ENCODE data around the gene TMCO4. TPM values are rescaled to one million over a fixed set of nuclear protein-coding genes. Genes with fewer than 3 reads are reported as not detected.

Gene TMCO4
- total and polyA plus RNA-seq, 2 donors (not counting 3 experiments of a cell fraction or from before 2014, with no cell fraction given) = 7.6 to 10.3 TPM

GRCh38 chr1:19646377-19647319 lies 153.1 kb downstream of the TMCO4 start:
- Histone ChIP-seq H3K27ac (ENCODE audit: insufficient read depth, low read depth, low read length) (no peak overlapping the region), H3K4me2 (ENCODE audit: insufficient read depth, low read length) (no peak overlapping the region), H3K27me3 (ENCODE audit: control insufficient read depth in 2 of 2, insufficient read depth in 2 of 2, low read length in 2 of 2) (peaks cover 0 to 1% of the 10 kb centered on the region in 2 experiments), H3K36me3 (ENCODE audit: control insufficient read depth in 2 of 2, extremely low read depth in 1 of 2, insufficient read depth in 2 of 2, low read length in 2 of 2) (no peaks in the 10 kb centered on the region), H4K20me1 (replicated peaks; ENCODE audit: control insufficient read depth, extremely low read depth, insufficient read depth, low read length) (no peaks in the 10 kb centered on the region), H3K4me1 (ENCODE audit: control insufficient read depth, extremely low read depth, insufficient read depth, low read length) (peaks cover 16% of the 10 kb centered on the region), H3K9me3 (replicated peaks; ENCODE audit: control insufficient read depth, insufficient read depth, low read length) (no peaks in the 10 kb centered on the region), H3K79me2 (ENCODE audit: control insufficient read depth, insufficient read depth, low read length) (peaks cover 6% of the 10 kb centered on the region), H3K4me3 (replicated peaks in 1 of 3; ENCODE audit: insufficient read depth in 1 of 3, low read depth in 1 of 3, low read length in 3 of 3) (no peak overlapping the region), H2AFZ (ENCODE audit: low read depth, low read length) (no peak overlapping the region), H3K9me1 (replicated peaks; ENCODE audit: control insufficient read depth, extremely low read depth, insufficient read depth, low read length) (no peaks in the 10 kb centered on the region), H3K9ac (replicated peaks; ENCODE audit: extremely low read depth, insufficient read depth, low read length) (no peak overlapping the region)
- intact Hi-C loops (cut with micrococcal nuclease) (no loop called here), dilution Hi-C loops (cut with MboI; ENCODE audit: extremely low pct_ligation_motif_present, low sequenced_read_pairs) (loop anchor here (25.0 kb wide), 1 partner anchor 234 kb away; no protein-coding TSS in a partner anchor)
- BruUV-seq (replicated peaks) = no TSS peak
- TF ChIP-seq, protein P1, sequence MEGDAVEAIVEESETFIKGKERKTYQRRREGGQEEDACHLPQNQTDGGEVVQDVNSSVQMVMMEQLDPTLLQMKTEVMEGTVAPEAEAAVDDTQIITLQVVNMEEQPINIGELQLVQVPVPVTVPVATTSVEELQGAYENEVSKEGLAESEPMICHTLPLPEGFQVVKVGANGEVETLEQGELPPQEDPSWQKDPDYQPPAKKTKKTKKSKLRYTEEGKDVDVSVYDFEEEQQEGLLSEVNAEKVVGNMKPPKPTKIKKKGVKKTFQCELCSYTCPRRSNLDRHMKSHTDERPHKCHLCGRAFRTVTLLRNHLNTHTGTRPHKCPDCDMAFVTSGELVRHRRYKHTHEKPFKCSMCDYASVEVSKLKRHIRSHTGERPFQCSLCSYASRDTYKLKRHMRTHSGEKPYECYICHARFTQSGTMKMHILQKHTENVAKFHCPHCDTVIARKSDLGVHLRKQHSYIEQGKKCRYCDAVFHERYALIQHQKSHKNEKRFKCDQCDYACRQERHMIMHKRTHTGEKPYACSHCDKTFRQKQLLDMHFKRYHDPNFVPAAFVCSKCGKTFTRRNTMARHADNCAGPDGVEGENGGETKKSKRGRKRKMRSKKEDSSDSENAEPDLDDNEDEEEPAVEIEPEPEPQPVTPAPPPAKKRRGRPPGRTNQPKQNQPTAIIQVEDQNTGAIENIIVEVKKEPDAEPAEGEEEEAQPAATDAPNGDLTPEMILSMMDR (IDR thresholded peaks at IDR 0.05; ENCODE audit: extremely low read depth in 1 of 2, insufficient read depth in 1 of 2, low read depth in 1 of 2, low read length in 2 of 2) = no peak
- TF ChIP-seq POLR2AphosphoS5 (IDR thresholded peaks at IDR 0.05; ENCODE audit: insufficient read depth, low read depth, low read length) = no peak
- TF ChIP-seq GATA2 (IDR thresholded peaks at IDR 0.05; ENCODE audit: insufficient read depth, insufficient read length, low read depth, low read length) = no peak
- no peak for TF ChIP-seq POLR2A (IDR thresholded peaks at IDR 0.05; ENCODE audit: low read depth, low read length)
- TF ChIP-seq MYC (IDR thresholded peaks at IDR 0.05; ENCODE audit: low read depth, low read length) = no peak
- no peak for TF ChIP-seq EZH2 (IDR thresholded peaks at IDR 0.05; ENCODE audit: borderline replicate concordance, low read depth, low read length, severe bottlenecking)
- no peak for TF ChIP-seq FOS (IDR thresholded peaks at IDR 0.05; ENCODE audit: borderline replicate concordance, insufficient read depth, low read length)
- no peak for TF ChIP-seq JUN (IDR thresholded peaks at IDR 0.05; ENCODE audit: borderline replicate concordance, insufficient read depth, insufficient read length, low read depth)
- TF ChIP-seq MAX (IDR thresholded peaks at IDR 0.05; ENCODE audit: insufficient read depth, insufficient read length) = no peak
- DNase-seq (ENCODE audit: low read depth, low spot score) = no peak
- POLR2A ChIA-PET = no interaction called here
- FAIRE-seq = no peak
- CTCF ChIA-PET = interaction anchor here (0.7 to 2.3 kb wide), 7 partner anchors 11 to 299 kb away, joined by 3 to 9 read pairs (median 3); no protein-coding TSS in a partner anchor
